Glutamatergic neuron (in vitro differentiated cells): Measurements from ENCODE around the gene FAM174B. TPM values are rescaled to one million over a fixed set of nuclear protein-coding genes. Genes with fewer than 3 reads are reported as not detected.

Experiments used
- DNase-seq: peaks from one replicate; pipeline ENCODE4 v3.0.0; 2022
- H3K27ac Mint-ChIP-seq: one replicate; pipeline ENCODE4 v1.8.0; 2020; ENCODE audit warnings: mild to moderate bottlenecking, mixed read lengths, inconsistent platforms; ENCODE audit not compliant: unreplicated experiment
- H3K27me3 Mint-ChIP-seq: one replicate; pipeline ENCODE4 v1.8.0; 2020; ENCODE audit warnings: mild to moderate bottlenecking, moderate library complexity, mixed read lengths, inconsistent platforms; ENCODE audit not compliant: unreplicated experiment
- H3K36me3 Mint-ChIP-seq: one replicate; pipeline ENCODE4 v1.8.0; 2020; ENCODE audit warnings: mild to moderate bottlenecking, mixed read lengths, inconsistent platforms; ENCODE audit not compliant: unreplicated experiment
- H3K4me1 Mint-ChIP-seq: one replicate; pipeline ENCODE4 v1.8.0; 2020; ENCODE audit warnings: mild to moderate bottlenecking, low read depth, mixed read lengths, inconsistent platforms; ENCODE audit not compliant: unreplicated experiment
- H3K4me3 Mint-ChIP-seq: one replicate; pipeline ENCODE4 v1.8.0; 2020; ENCODE audit warnings: mild to moderate bottlenecking, mixed read lengths, inconsistent platforms; ENCODE audit not compliant: unreplicated experiment
- H3K9me3 Mint-ChIP-seq: one replicate; pipeline ENCODE4 v1.8.0; 2020; ENCODE audit warnings: mild to moderate bottlenecking, moderate library complexity, mixed read lengths, inconsistent platforms; ENCODE audit not compliant: unreplicated experiment
- total RNA-seq: library from RNA; stranded (reverse); fragmentation: NEBNext Ultra II Directional; extraction: Animal tissue kit (Norgen Biotek cat#: 25700); gene quantifications from one replicate; pipeline ENCODE4 v1.2.1, GENCODE V29; 2021; ENCODE audit not compliant: unreplicated experiment
- TF ChIP-seq, protein P1 (sequence below): fragments of 200-600 bp; sonication (generic); IDR thresholded peaks from one replicate; pipeline ENCODE4 v1.5.0; 2021; ENCODE audit not compliant: partially characterized antibody, unreplicated experiment

Gene FAM174B
- total RNA-seq, 1 donor from 2014 or later = 8.6 TPM

DNA sequence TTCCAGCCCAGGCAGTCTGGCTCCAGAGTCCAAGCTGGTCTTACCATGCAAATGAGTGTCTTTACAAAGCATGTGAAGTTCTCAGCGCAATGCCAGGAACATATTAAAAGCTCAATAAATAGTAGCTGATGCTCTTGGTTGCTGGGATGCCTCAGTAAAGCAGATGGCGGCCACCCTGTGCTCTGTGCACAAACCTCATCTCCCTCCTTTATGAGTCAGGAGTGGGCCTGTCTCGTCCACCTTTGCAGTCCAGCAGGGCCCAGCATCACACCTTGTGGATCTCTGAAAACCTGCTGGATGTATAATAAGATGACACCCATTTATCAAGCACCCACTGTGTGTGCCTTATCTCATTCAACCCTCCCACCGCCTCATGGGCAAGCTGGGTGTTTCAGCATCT lies 42.7 kb downstream of the FAM174B start:
- H3K4me1 Mint-ChIP-seq = peaks cover 4% of the 10 kb centered on the region
- H3K4me3 Mint-ChIP-seq = no peak overlapping the region
- H3K9me3 Mint-ChIP-seq = peaks cover 5% of the 10 kb centered on the region
- H3K36me3 Mint-ChIP-seq = peaks cover 8% of the 10 kb centered on the region
- no peak for DNase-seq
- no peak overlapping the region for H3K27ac Mint-ChIP-seq
- H3K27me3 Mint-ChIP-seq = peaks cover 2% of the 10 kb centered on the region
- TF ChIP-seq, protein P1, sequence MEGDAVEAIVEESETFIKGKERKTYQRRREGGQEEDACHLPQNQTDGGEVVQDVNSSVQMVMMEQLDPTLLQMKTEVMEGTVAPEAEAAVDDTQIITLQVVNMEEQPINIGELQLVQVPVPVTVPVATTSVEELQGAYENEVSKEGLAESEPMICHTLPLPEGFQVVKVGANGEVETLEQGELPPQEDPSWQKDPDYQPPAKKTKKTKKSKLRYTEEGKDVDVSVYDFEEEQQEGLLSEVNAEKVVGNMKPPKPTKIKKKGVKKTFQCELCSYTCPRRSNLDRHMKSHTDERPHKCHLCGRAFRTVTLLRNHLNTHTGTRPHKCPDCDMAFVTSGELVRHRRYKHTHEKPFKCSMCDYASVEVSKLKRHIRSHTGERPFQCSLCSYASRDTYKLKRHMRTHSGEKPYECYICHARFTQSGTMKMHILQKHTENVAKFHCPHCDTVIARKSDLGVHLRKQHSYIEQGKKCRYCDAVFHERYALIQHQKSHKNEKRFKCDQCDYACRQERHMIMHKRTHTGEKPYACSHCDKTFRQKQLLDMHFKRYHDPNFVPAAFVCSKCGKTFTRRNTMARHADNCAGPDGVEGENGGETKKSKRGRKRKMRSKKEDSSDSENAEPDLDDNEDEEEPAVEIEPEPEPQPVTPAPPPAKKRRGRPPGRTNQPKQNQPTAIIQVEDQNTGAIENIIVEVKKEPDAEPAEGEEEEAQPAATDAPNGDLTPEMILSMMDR = no peak

DNA sequence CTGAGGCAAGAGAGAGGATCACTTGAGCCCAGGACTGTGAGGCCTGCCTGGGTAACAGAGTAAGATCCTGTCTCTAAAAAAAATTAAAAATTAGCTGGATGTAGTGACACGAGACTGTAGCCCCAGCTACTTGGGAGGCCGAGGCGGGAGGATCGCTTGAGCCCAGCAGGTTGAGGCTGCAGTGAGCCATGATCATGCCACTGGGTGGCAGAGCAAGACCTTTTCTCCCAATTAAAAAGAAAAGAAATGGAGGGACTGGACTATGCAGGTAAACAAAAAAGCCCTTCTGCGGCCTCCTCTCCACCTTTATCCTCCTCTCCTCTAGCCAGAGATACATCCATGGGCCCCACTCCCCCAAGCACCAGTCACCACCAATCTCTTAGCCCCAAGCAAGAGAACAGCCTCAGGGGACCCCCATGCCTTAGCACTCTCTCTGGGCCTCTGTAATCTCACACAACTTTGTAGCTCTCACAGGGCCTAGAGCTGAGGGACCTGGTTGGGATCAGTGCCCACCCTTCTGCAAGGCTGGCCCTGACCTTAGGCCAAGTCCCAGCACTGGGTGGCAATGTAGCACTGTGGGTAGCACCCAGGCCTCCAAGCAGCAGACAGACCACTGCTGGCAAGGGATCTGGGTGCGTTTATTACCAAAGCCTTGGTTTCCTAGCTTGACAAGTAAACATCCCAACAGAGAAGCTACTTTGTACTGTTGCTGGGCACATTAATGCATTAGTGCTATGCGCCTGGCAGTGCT lies 43.4 kb downstream of the FAM174B start:
- H3K27ac Mint-ChIP-seq = no peak overlapping the region
- H3K36me3 Mint-ChIP-seq = peaks cover 13% of the 10 kb centered on the region
- no peak overlapping the region for H3K4me3 Mint-ChIP-seq
- no peaks in the 10 kb centered on the region for H3K4me1 Mint-ChIP-seq
- DNase-seq = no peak
- peaks cover 6% of the 10 kb centered on the region for H3K9me3 Mint-ChIP-seq
- peaks cover 2% of the 10 kb centered on the region for H3K27me3 Mint-ChIP-seq
- TF ChIP-seq, protein P1 = no peak

DNA sequence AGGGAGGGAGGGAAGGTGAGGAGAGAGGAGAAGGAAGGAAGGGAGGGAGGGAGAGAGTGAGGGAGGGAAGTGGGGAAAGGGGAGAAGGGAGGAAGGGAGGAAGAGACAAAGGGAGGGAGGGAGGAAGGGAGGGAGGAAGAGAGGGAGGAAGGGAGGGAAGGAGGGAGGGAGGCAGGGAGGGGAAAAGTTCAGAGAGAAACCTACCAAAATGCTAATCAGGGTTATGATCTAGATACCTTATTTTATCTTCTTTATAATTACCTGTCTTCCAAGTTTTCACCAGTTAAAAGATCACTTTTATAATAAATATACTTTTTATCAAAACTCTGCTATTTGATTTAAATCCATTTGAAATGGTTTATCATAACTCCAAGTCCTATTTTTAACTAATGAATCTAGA lies 44.4 kb downstream of the FAM174B start:
- Mint-ChIP-seq H3K27ac (no peak overlapping the region), H3K9me3 (peaks cover 9% of the 10 kb centered on the region), H3K4me1 (no peaks in the 10 kb centered on the region), H3K36me3 (peaks cover 17% of the 10 kb centered on the region), H3K4me3 (no peak overlapping the region), H3K27me3 (peaks cover 4% of the 10 kb centered on the region)
- DNase-seq = no peak
- TF ChIP-seq, protein P1 = no peak

DNA sequence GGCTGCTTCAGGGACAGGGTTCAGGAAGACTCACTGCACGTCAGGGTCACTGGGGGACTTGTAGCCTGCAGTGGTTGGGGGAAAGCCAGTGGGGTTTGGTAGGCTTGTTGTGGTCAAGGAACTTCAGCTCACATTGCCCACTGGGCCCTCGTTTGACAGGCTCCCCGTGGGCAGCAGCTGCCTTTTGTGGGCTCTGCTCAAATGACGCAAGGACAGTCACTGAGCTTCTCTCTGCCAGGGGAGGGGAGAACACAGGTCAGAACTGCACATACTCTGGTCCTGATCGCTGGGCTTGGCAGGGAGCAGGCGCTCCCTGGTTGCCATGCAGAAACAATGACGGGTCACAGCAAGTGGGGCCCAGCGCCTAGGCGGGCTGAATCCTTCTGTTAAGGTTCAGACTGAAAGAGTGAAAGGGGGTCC lies 45.5 kb downstream of the FAM174B start:
- Mint-ChIP-seq H3K4me3 (no peak overlapping the region), H3K27me3 (peaks cover 3% of the 10 kb centered on the region), H3K27ac (no peak overlapping the region), H3K36me3 (peaks cover 28% of the 10 kb centered on the region), H3K4me1 (no peaks in the 10 kb centered on the region), H3K9me3 (peaks cover 13% of the 10 kb centered on the region)
- no peak for DNase-seq
- TF ChIP-seq, protein P1 = no peak
